Osteocyte (in vitro differentiated cells): ENCODE results near the gene PPP1CB. TPM values are rescaled to one million over a fixed set of nuclear protein-coding genes. Genes with fewer than 3 reads are reported as not detected.

Experiments used
- DNase-seq: peaks from one replicate; pipeline ENCODE4 v3.0.0; 2021; ENCODE audit warnings: mixed read lengths; ENCODE audit not compliant: unreplicated experiment; ENCODE audit errors: extremely low spot score
- H3K27ac Mint-ChIP-seq: one replicate; pipeline ENCODE4 v1.8.0; 2021; ENCODE audit warnings: mild to moderate bottlenecking, mixed read lengths; ENCODE audit not compliant: unreplicated experiment
- H3K27me3 Mint-ChIP-seq: one replicate; pipeline ENCODE4 v1.8.0; 2021; ENCODE audit warnings: mixed read lengths; ENCODE audit not compliant: unreplicated experiment
- H3K36me3 Mint-ChIP-seq: one replicate; pipeline ENCODE4 v1.8.0; 2021; ENCODE audit warnings: mixed read lengths; ENCODE audit not compliant: unreplicated experiment
- H3K4me1 Mint-ChIP-seq: one replicate; pipeline ENCODE4 v1.8.0; 2021; ENCODE audit warnings: mixed read lengths; ENCODE audit not compliant: unreplicated experiment
- H3K4me3 Mint-ChIP-seq: one replicate; pipeline ENCODE4 v1.8.0; 2021; ENCODE audit warnings: mild to moderate bottlenecking, moderate library complexity, mixed read lengths; ENCODE audit not compliant: unreplicated experiment
- H3K9me3 Mint-ChIP-seq: one replicate; pipeline ENCODE4 v1.8.0; 2021; ENCODE audit warnings: mixed read lengths; ENCODE audit not compliant: unreplicated experiment
- CTCF ChIP-seq: fragments of 200-600 bp; sonication (generic); IDR thresholded peaks from 2 replicates; pipeline ENCODE4 v1.5.0; 2021; ENCODE audit warnings: antibody characterized with exemption, mild to moderate bottlenecking, moderate library complexity
- total RNA-seq: library from RNA; stranded (reverse); gene quantifications from 2 replicates; pipeline ENCODE4 v1.2.1, GENCODE V29; 2021

Gene PPP1CB
- total RNA-seq, 1 donor from 2014 or later: 198 TPM

DNA sequence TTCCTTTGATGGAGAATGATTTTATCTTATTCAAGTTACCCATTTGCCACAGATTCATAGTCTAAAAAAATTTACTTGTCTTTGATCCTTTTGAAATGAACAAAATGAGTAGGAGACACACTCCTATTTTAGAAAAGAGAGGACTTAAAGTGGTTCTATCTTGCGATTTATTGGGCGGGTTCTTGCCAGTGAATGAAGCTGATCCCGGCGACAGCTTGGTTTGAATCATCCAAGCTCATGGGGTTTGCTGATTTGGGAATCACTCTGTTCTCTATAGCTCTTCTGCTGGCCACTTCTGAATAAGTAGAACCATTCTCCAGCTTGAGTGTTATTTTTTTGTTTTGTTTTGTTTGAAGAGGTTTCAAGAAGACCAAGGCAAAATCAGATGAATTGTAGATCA is 25.5 kb upstream of the PPP1CB start:
- no peak for TF ChIP-seq CTCF
- no peaks in the 10 kb centered on the region for H3K27me3 Mint-ChIP-seq
- H3K4me3 Mint-ChIP-seq: no peak overlapping the region
- no peaks in the 10 kb centered on the region for H3K36me3 Mint-ChIP-seq
- H3K4me1 Mint-ChIP-seq: peaks cover 18% of the 10 kb centered on the region
- DNase-seq: no peak
- no peaks in the 10 kb centered on the region for H3K9me3 Mint-ChIP-seq
- H3K27ac Mint-ChIP-seq: no peak overlapping the region

- no peak overlapping the region for H3K4me3 Mint-ChIP-seq
- H3K9me3 Mint-ChIP-seq: no peaks in the 10 kb centered on the region
- TF ChIP-seq CTCF: no peak
- H3K27ac Mint-ChIP-seq: no peak overlapping the region
- no peak for DNase-seq
- no peaks in the 10 kb centered on the region for H3K27me3 Mint-ChIP-seq
- H3K4me1 Mint-ChIP-seq: peaks cover 9% of the 10 kb centered on the region
- H3K36me3 Mint-ChIP-seq: no peaks in the 10 kb centered on the region
Measured at GRCh38 chr2:28729698-28730097, 21.9 kb upstream of the PPP1CB start.

DNA sequence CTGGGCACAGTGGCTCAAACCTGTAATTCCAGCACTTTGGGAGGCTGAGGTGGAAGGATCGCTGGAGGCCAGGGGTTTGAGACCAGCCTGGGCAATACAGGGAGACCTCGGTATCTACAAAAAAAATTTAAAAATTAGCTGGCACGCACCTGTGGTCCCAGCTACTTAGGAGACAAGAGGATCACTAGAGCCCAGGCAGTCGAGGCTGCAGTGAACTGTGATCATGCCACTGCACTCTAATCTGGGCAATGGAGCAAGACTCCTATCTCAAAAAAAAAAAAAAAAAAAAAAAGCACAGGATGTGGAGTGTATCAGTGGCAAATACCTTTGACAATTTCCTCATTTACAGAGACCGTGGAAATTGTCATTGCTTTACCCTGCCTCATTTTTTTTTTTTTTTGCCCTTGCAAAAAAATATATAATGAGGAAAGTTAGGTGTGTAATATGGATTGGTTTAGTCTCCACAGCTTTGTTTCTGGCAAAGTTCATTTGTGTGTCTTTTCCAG is 20.9 kb upstream of the PPP1CB start:
- no peaks in the 10 kb centered on the region for H3K36me3 Mint-ChIP-seq
- TF ChIP-seq CTCF: no peak
- H3K27ac Mint-ChIP-seq: no peak overlapping the region
- no peaks in the 10 kb centered on the region for H3K9me3 Mint-ChIP-seq
- H3K4me1 Mint-ChIP-seq: peaks cover 7% of the 10 kb centered on the region
- H3K27me3 Mint-ChIP-seq: no peaks in the 10 kb centered on the region
- no peak overlapping the region for H3K4me3 Mint-ChIP-seq
- no peak for DNase-seq

- H3K27me3 Mint-ChIP-seq: no peaks in the 10 kb centered on the region
Measured at GRCh38 chr2:28735511-28735910, 16.1 kb upstream of the PPP1CB start.

DNA sequence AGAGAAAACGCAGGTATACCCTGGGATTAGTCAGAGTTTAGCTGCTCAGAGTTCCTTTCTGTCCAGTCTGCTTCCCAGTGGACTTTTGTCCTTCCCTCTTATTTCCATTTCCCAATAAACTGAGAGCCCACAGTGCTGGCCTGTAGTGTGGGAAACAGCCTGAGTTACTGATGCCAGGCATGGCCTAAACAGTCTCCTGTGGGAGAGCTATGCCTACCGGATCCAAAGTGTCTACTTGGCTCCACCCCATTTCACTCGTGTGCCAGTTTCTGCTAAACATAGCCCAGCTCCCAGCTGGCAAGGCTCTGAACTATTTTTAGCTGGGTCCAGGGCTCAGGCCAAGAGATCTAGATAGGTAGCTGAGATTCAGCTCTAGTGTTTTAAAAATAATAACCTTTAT is 15.6 kb upstream of the PPP1CB start:
- no peak for TF ChIP-seq CTCF
- H3K36me3 Mint-ChIP-seq: peaks cover 7% of the 10 kb centered on the region
- H3K27ac Mint-ChIP-seq: no peak overlapping the region
- H3K4me1 Mint-ChIP-seq: peaks cover 6% of the 10 kb centered on the region
- H3K27me3 Mint-ChIP-seq: no peaks in the 10 kb centered on the region
- H3K9me3 Mint-ChIP-seq: no peaks in the 10 kb centered on the region
- DNase-seq: no peak
- H3K4me3 Mint-ChIP-seq: no peak overlapping the region

More at GRCh38 chr2:28735511-28735910, 16.1 kb upstream of the PPP1CB start:
- Mint-ChIP-seq H3K9me3 (no peaks in the 10 kb centered on the region), H3K27ac (no peak overlapping the region), H3K4me3 (no peak overlapping the region), H3K4me1 (peaks cover 6% of the 10 kb centered on the region), H3K36me3 (peaks cover 7% of the 10 kb centered on the region)
- TF ChIP-seq CTCF: no peak
- no peak for DNase-seq
